GM19099 (cell line): Measurements from ENCODE around the gene RASA1.

ENCODE experiments used
- POLR2A ChIP-seq: IDR thresholded peaks from 3 replicates; pipeline ENCODE4 v1.6.1; 2011; ENCODE audit warnings: low read depth; ENCODE audit not compliant: insufficient read length; ENCODE audit errors: extremely low read depth

Gene RASA1

DNA sequence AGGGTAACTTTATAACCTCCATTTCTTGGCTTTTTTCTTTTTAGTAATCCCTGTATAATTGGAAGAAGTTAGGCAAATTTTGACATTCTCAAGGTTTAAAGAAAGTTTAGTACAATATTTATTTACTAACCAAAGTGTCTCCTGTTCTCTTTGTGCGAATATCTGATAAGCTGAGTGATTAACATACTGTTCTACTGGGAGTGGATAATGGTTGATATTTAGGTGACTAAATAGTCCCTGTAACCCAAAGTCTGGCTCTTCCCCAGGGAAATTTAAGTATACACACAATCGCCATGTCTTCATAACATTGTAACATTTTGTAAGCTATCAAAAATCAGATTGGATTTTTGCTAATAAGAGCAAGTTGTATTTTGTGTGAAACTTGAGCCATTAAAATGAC lies 105.0 kb downstream of the RASA1 start:
- no peak for TF ChIP-seq POLR2A

DNA sequence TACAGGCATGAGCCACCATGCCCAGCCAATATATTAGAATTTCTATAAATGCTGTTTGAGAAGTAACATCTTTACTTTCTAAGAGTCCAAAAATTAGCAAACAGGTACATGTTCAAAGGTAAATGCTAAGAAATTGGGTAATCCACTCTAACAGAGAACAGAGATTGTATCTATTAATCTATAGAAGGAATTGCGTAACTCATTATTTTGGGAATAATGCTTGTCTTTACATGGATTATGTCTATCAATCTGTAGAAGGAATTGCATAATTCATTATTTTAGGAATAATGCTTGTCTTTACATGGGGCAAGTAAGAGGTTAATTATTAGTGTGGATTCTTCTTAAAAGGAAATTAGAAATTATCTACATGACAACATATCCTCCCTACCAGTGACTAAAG lies 114.5 kb downstream of the RASA1 start:
- TF ChIP-seq POLR2A = no peak

DNA sequence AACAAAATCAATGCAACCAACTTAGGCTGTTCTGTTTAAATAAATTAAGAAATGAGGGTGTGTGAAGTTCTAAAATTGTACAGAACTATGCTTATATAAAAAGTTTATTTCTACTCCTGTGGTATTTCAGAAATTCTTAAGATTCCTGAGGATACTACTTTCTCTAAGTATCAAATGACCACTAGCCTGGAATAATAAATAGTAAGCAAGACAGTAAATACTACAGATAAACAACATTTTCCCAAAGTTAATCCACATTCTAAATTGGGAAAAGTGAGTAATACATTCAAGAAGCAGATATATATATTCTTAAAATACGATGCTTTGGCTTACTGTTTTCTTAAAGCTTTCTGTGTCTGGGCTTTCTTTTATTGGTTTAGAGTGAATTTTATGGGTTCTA lies 115.5 kb downstream of the RASA1 start:
- TF ChIP-seq POLR2A = no peak

DNA sequence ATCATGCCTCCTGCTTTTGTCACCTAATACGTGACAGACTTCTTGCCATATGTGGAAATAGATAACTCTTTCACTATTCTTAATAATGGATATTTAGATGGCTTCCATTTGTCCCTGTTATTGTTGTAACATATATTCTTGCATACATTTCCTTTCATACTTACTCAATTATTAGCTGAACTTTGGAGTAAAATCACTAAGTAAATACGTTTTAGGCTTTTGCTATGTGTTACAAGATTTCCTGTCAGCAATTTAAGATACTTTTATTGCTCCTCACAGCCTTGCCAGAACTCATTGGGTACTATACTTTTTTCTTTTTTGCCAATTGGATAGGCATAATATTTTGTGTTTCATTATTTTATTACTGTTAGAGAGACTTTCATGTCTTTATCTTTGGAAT lies 118.1 kb downstream of the RASA1 start:
- no peak for TF ChIP-seq POLR2A

DNA sequence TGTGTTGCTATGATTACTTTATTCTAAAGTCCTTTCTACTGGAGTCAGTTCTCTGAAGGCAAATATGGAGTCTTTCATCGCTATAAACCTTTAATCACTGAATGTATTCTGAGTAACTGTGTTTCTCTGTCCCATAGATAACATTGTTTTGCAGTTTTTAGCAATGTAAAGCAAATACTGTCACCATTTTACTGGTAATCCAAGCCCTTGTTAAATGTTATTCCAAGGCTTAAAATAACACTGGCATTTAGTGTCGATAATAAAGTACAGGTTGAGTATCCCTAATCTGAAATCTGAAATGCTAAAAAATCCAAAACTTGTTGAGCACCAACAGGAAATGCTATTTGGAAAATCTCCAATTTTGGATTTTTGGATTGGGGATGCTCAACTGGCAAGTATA lies 120.4 kb downstream of the RASA1 start:
- no peak for TF ChIP-seq POLR2A

DNA sequence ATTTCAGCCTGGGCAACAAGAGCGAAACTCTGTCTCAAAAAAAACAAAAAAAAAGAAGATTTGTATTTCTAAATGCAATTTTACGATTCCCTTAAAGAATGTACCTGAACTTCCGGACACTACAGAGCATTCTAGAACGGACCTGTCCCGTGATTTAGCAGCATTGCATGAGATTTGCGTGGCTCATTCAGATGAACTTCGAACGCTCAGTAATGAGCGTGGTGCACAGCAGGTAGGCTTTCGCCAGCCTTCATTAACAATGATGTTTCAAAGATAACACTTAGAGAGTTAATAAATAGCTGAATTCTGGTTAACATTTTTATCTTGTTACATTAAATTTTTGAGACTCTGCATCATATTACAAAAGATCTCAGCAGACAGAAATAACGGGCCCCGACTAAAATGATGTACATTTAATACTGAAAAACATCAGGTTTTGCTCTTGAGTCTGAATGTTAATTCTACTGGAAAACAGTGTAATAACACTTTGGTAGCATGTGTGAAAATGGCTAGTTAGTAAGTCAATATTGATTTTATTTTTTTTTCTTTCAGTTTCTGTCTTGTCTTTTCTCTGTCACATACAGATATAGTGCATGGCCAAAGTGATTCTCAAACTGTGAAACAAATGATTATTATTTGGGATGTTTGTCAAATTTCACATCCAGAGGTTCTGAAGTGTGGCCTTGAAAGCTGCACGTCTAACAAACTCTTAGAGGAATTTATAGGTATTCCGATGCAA lies 121.8 kb downstream of the RASA1 start:
- no peak for TF ChIP-seq POLR2A

DNA sequence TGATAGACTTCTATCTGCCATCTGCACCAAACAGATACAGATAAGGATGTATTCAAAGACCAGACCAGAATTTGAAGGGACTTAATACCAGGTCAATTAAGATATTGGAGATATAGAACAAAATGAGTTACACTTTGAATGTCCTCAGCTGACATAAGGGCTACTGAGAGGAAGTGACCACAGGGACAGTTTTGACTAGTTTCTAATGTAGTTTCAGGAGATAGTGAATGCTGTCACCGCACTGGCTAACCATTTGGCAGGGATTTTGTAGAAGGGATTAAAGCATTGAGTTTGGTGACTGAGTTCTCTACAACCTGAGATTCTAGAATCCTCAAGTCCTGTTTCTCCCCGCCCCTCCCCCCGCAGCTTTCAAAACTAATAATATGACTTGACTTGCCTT lies 122.4 kb downstream of the RASA1 start:
- no peak for TF ChIP-seq POLR2A

DNA sequence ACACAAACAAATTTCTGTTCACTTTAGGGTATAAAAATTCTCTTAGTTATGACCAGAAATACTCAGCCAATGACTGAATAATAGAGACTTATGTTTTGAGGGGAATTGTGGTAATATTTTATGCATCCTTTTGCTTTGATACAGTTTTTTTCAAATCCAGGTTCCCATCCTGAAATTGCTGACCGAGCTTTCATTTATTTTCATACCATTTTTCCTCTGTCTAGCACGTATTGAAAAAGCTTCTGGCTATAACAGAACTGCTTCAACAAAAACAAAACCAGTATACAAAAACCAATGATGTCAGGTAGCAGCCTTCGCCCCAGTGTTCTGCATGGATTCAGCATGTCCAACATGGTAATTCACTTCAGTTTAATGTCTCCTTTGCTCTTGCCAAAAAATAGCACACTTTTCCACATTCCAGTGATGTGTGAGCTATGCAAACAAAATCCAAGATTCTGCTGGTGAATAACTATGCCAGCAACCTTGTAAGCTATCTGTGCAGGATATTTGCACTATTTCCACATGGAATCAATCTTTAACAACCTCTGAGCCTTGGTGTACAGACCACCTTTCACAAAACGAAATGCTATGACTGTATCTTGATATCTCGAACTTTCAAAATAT lies 123.0 kb downstream of the RASA1 start:
- no peak for TF ChIP-seq POLR2A

DNA sequence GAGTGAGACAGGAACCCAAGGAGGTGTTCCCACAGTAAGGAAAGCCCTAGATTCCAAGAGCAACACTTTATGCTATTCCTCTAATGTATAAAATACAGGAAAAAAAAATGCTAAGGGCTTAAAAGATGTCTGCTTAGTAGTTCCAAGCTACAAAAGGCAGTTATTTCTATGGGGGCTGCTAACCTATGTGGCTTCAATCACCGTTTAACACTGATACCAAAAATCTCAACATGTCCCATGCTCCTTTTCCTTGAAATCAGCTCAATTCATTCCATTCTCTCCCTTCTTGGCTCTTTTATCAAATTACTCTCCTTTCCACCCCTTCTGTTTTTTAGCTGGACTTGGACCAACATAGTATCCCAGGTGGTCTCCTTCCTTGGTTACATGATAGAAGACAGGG lies 124.5 kb downstream of the RASA1 start:
- no peak for TF ChIP-seq POLR2A

DNA sequence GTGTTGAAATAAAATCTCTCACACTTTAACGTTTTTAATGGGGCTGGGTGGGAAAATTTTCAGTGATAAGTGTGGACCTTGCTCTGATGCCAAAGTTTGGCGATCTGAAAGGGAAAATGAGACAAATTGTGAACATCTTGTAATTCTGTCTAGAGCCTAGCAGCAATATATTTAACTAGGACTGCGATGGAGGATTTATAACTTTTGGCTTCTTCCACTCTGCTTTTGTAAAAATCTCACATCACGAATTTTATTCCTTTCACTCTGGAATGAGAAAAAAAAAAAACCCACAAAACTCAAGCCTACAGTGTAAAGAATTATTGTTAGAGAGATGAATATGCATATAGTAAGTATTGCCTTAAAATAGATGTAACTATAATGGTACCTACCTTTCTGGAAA lies 125.1 kb downstream of the RASA1 start:
- TF ChIP-seq POLR2A = no peak

DNA sequence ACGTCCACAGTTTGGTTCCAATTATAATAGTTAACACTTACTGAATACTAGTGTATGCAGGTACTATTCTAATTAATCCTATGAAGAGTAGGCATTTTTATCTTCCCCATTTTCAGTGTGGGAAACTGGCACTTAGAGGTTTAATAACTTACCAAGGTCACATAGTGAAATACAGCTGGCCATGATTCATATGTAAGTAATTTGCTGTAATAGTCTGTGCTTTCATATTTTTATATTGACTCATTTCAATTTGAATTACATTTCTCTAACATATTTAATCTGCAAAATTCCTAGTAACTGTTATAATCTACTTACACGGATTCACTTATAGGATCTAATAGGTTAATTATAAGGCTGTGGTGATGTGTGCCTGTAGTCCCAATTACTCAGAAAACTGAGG lies 125.6 kb downstream of the RASA1 start:
- TF ChIP-seq POLR2A = no peak

DNA sequence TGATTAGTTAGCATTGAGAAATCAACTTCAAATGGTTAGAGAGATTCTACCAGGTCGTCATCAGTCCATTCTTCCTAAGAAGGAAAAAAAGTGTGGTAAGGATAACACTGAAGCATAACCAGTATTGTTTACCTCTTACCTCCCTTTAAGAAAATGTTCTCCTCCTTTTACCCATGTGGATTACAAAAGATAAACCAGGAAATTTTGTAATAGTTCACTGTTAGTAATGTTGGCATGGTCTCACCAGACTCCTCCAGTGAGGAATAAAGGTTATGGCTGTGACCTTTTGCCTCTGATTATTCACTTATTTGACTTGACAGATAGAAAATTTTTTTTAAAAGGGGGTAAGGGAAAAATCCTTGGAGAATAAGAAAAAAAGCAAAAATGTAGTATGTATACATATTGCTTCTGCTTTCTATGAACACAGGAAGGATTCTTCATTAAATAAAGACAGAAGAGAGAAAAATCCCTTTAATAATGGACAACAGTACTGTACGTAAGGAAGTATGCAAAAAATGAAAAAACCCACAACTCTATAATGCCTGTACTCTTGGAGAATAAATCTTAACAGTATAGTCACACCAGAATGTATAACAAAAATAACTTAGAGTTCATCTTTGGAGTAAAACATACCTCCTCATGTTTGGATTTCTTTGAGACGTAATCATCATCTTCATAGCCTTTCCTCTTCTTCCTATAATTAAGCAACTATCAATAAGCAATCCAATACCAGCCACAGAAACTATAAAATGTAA lies 126.9 kb downstream of the RASA1 start:
- no peak for TF ChIP-seq POLR2A

DNA sequence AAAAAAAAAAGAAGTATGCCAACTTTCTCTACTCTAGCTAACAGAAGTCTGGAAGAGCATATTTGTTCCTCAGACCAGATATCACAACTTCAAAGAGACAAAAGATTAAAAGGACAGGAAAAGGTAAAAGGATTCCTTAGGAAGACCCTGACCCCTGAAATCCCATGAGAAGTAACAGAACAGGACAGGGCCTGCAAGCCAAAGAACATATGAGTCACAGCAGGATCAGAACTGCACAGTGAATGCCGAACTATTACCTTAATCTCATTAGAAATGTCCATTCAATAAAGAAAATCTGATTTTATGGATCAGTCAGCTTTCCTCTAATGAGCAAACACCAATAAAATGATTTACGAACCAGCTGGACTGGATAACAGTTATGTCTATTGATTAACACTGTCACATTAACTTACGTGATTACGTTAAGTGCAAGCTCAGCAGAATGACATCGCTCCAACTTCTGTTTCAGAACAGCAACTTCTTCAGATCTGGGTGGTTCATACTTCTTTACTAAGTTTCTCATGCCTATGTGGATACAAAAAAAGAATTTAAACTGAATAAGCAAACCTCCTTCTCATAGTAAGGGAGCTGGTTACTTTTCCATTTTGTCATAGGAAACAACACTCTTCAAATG lies 131.4 kb downstream of the RASA1 start:
- TF ChIP-seq POLR2A = no peak

DNA sequence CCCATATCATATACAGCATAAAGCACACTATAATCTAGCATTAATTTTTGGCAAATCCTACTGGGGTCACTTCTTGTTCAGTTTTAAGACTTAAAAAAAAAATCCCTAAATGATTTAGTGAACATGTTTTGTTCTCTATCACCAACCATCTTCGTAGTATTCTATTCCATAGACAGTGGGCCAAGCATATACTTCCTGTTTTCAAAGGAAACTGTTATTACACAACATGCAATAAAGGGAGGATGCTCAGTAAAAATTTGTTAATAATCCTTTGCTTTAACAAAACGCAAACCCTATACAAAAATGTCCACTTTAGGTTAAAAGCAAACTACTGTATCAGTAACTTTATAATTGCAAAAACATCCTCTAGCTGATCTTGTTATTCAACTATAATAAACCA lies 132.0 kb downstream of the RASA1 start:
- TF ChIP-seq POLR2A = no peak

DNA sequence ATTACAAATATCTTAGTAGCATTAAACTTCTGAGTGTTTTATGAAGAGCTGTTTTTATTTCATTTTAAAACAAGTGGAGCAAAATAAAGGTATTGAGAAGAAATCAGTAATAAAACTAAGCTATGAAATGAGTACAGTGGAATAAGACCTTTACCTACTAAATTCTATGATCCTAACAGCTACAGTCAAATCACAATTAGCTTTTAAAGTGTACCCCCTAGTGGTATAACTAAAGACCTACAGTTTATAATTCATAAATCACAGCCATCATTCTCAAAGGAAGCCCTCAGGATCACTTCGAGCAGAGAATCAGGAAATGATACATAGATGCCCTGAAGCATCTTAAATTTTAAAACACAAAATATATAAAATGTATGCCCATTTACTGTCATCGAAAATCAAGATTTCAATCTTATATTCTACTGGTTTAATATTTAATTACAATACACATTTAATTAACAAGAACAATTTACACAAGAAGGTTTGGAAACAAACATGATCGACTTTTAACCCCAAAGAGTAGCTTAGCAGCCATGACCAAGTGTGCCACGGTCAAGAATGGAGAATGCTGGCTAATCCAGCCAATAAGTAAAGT lies 132.7 kb downstream of the RASA1 start:
- no peak for TF ChIP-seq POLR2A
